Central memory CD4-positive, alpha-beta T cell (primary cell): ENCODE data around the gene NRXN3.
"Not testable (repeated sequence)": the region's sequence is repeated elsewhere in the genome, so short reads cannot be mapped to it uniquely, and the experiment has no call there.

ENCODE experiments used
- DNase-seq: peaks from one replicate; pipeline ENCODE4 v3.0.0; 2022

The NRXN3 gene

GRCh38 chr14:79096811-79097210, 926.6 kb downstream of the NRXN3 start:
- no peak for DNase-seq

GRCh38 chr14:79098324-79098723, 928.2 kb downstream of the NRXN3 start:
- no peak for DNase-seq

DNA sequence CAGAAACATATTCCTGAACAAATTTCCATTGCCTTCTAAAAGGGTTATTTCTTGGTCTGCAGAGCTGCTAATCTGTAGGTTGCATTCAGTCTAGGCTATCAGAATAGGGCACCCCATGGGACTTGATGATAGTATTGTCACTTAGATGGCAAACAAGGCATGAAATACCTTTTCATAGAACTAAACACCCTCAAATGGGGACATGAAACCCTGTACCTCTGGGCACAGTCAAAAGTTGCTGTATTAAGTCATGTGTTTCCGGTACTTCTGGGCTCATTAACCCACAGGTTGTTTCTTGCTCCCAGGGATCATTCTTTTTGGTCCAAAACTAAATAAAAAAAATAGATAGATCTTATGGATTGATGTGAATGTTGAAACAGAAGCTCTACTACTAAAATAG, 930.4 kb downstream of the NRXN3 start:
- no peak for DNase-seq

DNA sequence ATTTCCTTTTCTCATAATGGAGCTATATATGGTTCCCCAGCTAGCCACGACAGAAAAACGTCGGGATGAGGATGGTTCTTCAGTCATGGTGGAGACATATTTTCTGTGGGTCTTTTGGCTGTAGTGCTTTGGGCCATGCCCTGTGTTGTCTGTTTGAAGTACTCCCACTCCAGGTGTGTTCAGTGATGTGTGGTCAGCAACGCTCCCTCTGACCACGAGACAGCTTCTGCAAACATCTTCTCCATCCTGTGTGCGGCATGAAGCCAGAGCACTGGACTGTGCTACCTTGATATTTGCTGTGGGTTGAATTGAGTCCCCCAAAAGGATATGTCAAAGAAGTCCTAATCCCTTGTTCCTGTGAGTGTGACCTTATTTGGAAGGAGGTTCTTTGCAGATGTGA, 931.2 kb downstream of the NRXN3 start:
- DNase-seq = no peak

GRCh38 chr14:79103764-79104163, 933.6 kb downstream of the NRXN3 start:
- DNase-seq = no peak

DNA sequence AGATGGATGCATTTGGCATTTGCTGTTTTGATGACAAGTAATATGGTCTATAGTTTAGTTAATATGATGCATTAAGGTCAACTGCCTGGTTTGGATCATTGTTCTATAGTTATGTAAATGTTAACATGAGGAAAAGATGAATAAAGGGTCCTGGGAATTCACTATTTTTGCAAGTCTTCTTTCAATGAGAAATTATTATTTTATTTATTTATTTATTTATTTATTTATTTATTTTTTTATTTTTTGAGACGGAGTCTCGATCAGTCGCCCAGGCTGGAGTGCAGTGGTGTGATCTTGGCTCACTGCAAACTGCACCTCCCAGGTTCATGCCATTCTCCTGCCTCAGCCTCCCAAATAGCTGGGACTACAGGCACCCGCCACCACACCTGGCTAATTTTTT, 940.4 kb downstream of the NRXN3 start:
- DNase-seq = not testable (repeated sequence)

DNA sequence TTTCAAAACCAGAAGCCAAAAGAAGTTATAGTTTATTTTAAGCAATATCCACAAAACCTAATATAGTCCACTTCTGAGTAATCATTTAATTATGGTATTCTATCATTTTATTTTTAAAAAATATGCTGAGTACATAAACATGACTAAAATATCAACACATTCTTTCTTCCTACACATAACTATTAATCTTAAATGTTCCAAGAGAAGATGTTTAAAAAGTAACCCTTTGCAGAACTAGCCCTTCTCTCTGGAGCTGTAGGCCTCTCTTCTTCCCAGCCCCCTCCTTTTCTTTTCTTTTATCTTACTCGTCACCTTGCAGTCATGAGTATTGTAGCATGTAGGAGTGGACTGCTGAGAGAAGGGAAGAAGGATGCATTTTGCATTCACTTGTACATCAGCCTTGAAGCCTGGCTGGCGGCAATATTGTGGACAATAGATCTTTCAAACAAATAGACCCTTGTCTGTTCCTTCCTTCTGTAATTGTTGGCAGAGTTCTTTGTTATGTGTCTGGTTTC, 941.9 kb downstream of the NRXN3 start:
- DNase-seq = no peak

DNA sequence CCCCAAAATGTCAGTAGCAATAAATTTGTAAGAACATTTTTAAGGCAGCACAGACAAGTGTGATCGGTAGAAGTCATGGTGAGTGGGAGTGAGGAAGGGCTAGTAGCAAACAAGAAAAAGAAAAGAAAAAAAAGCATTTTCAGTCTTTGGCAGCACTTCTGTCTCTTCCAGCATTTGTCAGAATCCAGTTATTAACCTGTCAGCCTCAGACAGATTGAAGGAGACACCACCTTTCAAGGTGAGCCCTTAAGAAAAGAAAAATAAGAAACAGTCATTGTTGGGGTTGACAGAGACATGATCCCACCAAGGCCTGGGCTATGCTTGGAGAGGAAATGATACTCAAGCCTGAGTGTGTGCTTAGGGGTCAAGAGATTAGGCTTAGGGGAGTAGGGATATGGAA, 947.4 kb downstream of the NRXN3 start:
- no peak for DNase-seq

DNA sequence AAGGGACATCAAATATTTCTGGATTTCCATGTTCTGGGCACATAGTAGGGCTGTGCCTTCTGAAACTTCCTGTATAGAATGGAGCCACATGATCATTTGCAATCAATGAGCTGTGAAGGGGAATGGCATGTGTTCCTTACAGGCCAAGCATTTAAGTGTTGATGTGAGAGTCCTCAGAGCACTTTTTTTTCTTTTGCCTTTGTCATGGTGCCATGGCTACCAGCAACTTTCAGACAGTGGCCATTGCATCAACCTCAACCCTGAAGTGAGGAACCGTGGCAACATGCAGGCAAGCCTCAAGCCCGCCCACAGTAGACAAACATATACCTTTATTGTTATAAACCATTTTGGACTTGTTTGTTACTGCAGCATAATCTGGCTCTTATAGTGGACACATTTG, 948.1 kb downstream of the NRXN3 start:
- DNase-seq = no peak

DNA sequence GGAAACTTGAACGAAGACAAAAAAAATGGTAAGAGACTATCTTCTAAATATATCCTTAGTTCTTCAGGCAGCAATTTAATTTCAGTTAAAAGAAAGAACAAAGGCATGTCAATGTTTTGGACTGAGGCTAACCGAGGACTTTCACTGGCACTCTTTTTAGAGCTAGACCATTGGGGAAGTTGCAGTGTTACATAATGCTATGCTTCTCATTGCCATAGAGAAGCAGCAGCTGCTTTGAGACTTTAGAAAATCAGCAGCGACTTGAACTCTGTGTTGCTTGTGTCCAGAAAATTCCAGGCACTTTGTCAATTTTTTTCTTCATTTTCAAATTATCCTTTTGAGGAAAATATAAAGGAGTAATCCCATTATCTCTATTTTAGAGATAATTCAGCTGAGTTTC, 964.2 kb downstream of the NRXN3 start:
- DNase-seq = no peak

GRCh38 chr14:79136071-79137044, 966.2 kb downstream of the NRXN3 start:
- no peak for DNase-seq

DNA sequence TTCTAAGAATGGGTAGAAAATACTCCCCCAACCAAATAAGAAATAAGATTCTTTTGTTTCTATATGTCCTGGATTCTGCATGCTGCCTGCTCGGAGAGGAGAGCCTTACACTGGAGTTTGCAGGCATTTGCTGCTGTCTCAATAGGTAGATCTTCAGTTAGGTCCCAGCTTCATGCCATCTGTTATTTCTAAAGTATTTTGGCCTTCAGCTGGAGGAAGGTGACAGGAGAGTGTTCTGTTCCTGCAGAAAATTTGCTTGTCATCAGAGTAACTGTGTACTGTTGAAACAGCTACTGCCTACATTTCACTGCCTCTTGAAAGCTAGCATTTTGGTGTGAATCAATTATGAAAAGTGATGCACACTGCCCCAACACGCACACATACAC, 966.9 kb downstream of the NRXN3 start:
- DNase-seq = no peak

GRCh38 chr14:79137836-79138235, 967.7 kb downstream of the NRXN3 start:
- DNase-seq = no peak

GRCh38 chr14:79144896-79145295, 974.7 kb downstream of the NRXN3 start:
- DNase-seq = no peak

GRCh38 chr14:79150226-79150625, 980.1 kb downstream of the NRXN3 start:
- no peak for DNase-seq

- DNase-seq = no peak
Measured at GRCh38 chr14:79157369-79157768, 987.2 kb downstream of the NRXN3 start.

- DNase-seq = no peak
Measured at GRCh38 chr14:79161571-79161970, 991.4 kb downstream of the NRXN3 start.

- no peak for DNase-seq
Measured at GRCh38 chr14:79162833-79163232, 992.7 kb downstream of the NRXN3 start.

DNA sequence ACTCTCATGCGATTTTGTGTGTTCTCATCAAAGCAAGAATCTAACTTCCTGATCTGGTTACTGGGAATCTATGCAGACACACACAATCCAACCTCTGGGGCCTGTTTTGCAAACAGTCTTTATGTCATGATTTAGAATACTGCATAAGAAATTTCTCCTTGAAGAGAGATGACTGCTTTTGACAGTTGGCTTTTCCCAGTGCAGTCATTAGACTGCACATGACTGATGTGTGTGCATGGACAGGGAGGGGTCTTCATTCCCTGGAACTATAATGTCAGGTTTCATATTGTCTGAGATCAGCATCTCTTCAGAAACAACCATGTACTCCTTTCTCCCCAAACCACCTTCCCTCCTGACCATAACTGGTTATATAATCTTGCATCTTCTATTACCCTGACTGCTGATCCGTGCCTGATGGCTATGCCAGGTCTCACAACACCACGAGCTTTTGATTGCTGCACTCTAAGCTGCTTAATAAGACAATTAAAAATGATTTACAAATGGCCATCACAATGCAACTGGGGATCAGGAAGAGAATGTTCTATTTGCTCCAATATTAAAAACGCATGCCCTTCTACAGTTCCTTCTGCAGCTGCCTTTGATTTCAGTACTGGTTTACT, 995.4 kb downstream of the NRXN3 start:
- no peak for DNase-seq

GRCh38 chr14:79166171-79166570, 996.0 kb downstream of the NRXN3 start:
- no peak for DNase-seq

DNA sequence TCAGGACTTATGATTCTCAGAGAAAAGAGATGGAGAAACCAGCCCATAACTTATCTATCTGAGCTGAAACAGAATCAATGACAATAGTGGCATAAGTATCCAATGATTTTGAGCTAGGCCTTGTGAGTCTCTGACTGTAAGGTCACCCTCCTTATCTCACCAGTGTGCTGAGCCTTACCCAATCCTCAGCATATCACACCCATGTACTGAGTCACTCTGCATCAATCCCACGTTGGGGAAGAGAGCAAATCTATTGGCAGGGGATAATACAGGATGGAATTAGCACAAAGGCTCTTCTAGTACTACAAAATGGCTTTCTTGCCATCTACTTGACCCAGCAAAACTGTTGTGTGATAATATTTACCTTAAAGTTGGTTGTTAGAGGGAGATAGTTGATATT, 997.8 kb downstream of the NRXN3 start:
- no peak for DNase-seq

DNA sequence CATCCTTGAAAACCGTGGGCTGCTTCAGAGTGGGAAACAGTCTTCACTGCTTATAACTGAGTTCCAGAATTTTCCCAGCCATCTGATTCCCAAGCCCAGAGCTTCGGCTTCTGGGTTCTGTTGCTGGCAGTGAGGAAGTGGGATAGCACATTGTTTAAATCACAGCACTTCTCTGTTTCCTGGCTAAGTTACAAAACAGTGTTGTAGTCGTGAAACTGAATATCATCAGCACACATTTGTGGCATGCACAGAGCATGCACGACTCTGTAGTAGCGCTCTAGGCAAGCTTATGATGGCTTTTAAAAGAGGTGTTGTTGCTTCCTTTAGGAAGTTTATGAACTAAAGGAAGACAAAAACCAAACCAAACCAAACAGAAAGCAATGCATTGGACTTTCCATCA, 1005.5 kb downstream of the NRXN3 start:
- DNase-seq = no peak

- DNase-seq = no peak
Measured at GRCh38 chr14:79177106-79177505, 1006.9 kb downstream of the NRXN3 start.

- no peak for DNase-seq
Measured at GRCh38 chr14:79178719-79179118, 1008.5 kb downstream of the NRXN3 start.
